ENCODE data around the gene BRIP1.
"Not testable (repeated sequence)": the region's sequence is repeated elsewhere in the genome, so short reads cannot be mapped to it uniquely, and the experiment has no call there.

Gene BRIP1

GRCh38 chr17:61799812-61800484 is 63.4 kb downstream of the BRIP1 start:
- no peak for DNase-seq (ENCODE audit: low spot score)

- DNase-seq (ENCODE audit: low spot score) = no peak
Measured at GRCh38 chr17:61797283-61797682, 66.0 kb downstream of the BRIP1 start.

DNA sequence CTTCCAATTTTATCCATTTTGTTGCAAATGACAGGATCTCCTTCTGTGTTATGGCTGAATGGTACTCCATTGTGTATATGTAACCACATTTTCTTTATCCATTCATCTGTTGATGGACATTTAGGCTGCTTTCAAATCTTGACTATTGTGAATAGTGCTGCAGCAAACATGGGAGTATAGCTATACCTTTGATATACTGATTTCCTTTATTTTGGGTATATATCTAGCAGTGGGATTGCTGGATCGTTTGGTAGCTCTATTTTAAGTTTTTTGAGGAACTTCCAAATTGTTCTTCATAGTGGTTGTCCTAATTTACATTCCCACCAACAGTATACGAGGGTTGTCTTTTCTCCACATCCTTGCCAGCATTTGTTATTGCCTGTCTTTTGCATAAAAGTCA is 67.8 kb downstream of the BRIP1 start:
- DNase-seq (ENCODE audit: low spot score) = no peak

- no peak for DNase-seq (ENCODE audit: low spot score)
Measured at GRCh38 chr17:61794792-61795191, 68.5 kb downstream of the BRIP1 start.

- no peak for DNase-seq (ENCODE audit: low spot score)
Measured at GRCh38 chr17:61794242-61794641, 69.1 kb downstream of the BRIP1 start.

- DNase-seq (ENCODE audit: low spot score) = no peak
Measured at GRCh38 chr17:61793565-61793964, 69.8 kb downstream of the BRIP1 start.

DNA sequence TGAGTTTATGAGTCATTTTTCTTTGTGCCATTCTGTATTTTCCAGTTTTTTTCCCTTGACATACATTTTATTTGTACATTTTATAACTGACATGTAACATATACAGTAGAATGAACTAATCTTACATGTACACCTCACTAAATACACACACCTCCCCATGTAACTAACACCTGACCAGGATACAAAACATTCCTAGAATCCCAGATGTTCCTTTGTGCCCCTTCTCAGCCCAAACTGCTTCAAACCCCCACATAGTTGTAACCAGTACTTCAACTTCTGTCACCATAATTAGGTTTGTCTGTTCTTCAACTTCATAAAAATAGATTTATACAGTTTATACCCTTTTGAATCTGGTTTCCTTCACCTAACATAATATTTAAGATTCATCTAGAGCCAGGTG is 73.5 kb downstream of the BRIP1 start:
- no peak for DNase-seq (ENCODE audit: low spot score)

GRCh38 chr17:61786088-61786487 is 77.2 kb downstream of the BRIP1 start:
- DNase-seq (ENCODE audit: low spot score) = no peak

- no peak for DNase-seq (ENCODE audit: low spot score)
Measured at GRCh38 chr17:61784510-61784909, 78.8 kb downstream of the BRIP1 start.

DNA sequence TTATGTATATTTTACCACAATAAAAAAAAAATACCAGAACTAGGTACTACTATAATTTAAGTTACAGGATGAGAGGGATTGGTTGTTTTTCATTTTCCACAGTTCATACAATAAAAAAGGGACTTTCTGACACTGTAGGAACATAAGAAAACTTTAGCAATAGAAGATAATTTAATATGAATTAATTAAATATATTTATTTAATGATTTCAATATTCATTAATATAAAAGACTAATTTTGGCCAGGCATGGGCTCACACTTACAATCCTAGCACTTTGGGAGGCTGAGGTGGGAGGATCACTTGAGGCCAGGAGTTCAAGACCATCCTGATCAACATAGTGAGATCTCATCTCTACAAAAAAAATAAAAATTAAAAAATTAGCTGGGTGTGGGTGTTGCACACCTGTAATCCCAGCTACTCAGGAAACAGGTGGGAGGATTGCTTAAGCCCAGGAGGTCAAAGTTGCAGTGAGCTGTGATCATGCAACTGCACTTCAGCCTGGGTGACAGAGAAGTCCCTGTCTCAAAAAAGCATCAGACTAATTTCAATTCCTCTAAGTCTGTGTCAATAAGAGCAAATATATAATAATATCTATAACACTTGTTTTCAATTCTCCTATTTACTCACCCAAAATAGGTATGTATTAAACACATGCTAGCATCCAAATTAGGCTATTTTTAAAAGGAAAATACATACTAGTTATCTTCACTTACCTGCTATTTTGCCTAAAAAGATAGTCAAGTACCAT is 79.6 kb downstream of the BRIP1 start:
- DNase-seq (ENCODE audit: low spot score) = no peak

DNA sequence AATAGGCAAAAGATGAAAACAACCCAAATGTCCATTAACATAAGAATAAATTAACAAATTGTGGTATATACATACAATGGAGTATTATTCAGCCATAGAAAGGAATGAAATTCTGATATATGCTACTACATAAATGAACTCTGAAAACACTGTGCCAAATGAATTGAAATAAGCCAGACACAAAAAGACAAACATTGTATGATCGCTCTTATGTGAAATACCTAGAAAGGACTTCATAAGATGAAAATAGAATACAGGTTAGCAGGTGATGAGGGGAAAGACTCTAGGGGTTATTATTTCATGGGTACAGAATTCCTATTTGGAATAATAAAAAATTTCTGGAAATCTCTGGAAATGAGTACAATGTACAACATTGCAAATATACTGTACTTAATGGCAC is 80.2 kb downstream of the BRIP1 start:
- no peak for DNase-seq (ENCODE audit: low spot score)

DNA sequence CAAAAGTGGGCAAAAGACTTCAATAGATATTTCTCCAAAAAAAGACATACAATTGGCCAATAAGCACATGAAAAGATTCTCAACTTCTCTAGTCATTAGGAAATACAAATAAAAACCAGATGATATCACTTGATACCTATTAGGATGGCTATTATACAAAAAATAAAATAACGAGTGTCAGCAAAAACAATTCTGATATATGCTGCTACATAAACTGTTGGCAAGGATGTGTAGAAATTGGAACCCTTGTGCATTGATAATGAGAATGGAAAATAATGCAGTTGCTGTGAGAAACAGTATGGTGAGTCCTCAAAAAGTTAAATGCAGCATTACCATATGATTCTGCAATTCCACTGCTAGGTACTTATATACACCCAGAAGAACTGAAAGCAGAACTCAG is 80.6 kb downstream of the BRIP1 start:
- no peak for DNase-seq (ENCODE audit: low spot score)

DNA sequence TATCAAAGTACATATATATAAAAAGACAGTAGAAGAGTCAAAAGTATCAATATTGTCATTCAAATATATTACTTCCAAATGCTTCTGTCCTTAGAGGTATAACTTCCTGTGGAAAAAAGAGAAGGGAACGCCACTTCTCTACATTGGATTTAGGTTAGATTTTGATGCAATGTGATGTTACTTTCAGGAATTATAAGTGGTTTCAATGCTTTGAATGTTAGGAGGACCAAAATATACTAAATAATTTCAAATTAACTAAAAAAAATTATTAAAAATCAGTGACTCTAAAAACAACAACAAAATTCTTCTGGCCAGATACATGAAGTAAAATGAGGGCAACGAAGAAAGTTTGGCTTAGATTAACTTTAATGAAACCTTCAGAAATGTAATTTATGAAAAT is 88.0 kb downstream of the BRIP1 start:
- no peak for DNase-seq (ENCODE audit: low spot score)

- DNase-seq (ENCODE audit: low spot score) = no peak
Measured at GRCh38 chr17:61774724-61775123, 88.6 kb downstream of the BRIP1 start.

DNA sequence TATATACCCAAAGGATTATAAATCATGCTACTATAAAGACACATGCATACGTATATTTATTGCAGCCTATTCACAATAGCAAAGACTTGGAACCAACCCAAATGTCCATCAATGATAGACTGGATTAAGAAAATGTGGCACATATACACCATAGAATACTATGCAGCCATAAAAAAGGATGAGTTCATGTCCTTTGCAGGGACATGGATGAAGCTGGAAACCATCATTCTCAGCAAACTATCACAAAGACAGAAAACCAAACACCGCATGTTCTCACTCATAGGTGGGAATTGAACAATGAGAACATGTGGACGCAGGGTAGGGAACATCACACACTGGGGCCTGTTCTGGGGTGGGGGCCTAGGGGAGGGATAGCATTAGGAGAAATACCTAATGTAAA is 89.2 kb downstream of the BRIP1 start:
- not testable (repeated sequence) for DNase-seq (ENCODE audit: low spot score)

DNA sequence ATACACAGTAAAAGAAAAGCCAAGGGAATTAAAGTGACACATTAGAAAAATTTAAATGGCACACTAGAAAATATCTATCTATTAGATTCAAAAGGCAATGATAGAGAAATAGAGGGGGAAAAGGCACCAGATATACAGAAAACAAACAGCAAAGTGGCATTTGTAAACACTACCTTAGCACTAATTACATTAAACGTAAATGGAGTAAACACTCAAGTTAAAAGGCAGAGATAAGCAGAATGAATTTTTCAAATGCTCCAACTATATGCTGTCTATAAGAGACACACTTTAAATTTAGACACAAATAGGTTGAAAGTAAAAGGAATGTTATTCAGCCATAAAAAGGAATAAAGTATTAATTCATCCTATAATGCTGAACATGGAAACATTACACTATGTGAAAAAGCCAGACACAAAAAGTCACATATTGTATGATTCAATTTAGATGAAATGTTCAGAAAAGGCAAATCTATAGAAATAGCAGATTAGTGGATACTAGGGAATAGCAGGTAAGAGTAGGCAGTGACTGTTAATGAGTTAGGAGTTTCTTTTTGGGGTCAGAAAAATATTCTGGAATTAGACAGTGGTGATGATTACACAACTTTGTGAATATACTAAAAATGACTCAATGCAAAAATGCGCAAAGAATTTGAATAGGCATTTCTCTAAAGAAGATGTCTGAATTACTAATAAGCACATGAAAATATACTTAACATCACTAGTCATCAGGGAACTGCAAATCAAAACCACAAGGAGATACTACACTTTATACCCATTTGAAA is 92.4 kb downstream of the BRIP1 start:
- no peak for DNase-seq (ENCODE audit: low spot score)

DNA sequence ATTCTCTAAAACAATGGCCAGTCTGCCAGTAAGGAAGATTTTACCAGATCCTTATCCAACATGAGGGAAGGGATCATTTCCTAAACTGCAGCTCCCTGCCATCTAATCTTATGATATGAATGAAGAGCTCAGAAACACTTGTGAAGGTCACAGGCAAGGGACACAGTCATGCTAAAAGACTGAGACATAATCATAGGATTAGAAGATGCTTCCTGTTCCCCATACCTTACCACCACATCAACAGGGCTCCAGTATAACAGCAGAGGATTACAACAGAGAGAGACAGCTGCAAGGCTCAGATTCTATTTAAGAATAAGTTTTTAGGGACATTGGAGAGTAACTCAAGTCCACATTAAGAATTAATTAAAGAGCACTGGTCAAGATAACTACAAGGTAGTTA is 93.3 kb downstream of the BRIP1 start:
- no peak for DNase-seq (ENCODE audit: low spot score)

GRCh38 chr17:61768405-61768804 is 94.9 kb downstream of the BRIP1 start:
- no peak for DNase-seq (ENCODE audit: low spot score)

DNA sequence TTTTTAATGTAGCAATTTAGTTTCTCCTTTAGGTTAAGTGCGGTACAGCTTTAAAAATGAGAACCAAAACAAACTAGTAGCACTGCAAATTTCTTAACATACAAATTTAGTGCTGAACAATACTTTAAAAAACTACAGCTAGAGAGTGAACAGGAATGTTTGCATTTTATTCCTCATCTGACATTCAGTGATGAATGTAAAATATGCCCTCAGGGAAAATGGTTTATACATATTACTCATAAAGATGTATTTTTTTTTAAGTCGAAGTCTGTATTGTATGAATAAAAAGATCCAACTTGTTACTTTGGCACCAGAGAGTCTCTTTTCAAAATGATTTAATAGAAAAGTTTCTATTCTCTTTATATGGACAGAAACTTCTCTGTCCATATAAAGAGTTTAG is 96.8 kb downstream of the BRIP1 start:
- DNase-seq (ENCODE audit: low spot score) = no peak

- DNase-seq (ENCODE audit: low spot score) = no peak
Measured at GRCh38 chr17:61764846-61765245, 98.5 kb downstream of the BRIP1 start.

DNA sequence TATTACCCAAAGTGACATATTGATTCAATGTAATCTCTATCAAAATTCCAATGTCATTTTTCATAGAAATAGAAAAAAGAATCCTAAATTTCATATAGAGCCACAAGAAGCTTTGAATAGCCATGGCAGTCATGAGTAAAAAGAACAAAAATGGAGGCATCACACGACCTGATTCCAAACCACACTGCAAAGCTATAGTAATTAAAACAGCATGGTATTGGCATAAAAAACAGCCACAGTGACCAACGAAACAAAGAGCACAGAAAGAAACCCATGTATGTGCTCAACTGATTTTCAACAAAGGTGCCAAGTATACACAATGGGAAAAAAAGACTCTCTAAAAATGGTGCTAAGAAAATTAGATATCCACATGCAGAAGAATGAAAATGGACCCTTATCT is 101.5 kb downstream of the BRIP1 start:
- no peak for DNase-seq (ENCODE audit: low spot score)

GRCh38 chr17:61759362-61759761 is 104.0 kb downstream of the BRIP1 start:
- no peak for DNase-seq (ENCODE audit: low spot score)

- DNase-seq (ENCODE audit: low spot score) = no peak
Measured at GRCh38 chr17:61758430-61758829, 104.9 kb downstream of the BRIP1 start.
